HG03469 (cell line): ENCODE results near the gene CDH2.

ENCODE experiments used
- ATAC-seq: cut with Tn5 transposase; IDR thresholded peaks from one replicate; pipeline ENCODE4 v1.9.1; 2021; ENCODE audit warnings: mild to moderate bottlenecking, moderate library complexity, moderate number of reproducible peaks; ENCODE audit not compliant: unreplicated experiment

Gene CDH2

GRCh38 chr18:28003451-28003850 lies 173.5 kb downstream of the CDH2 start:
- no peak for ATAC-seq

GRCh38 chr18:28002841-28003240 lies 174.1 kb downstream of the CDH2 start:
- no peak for ATAC-seq

GRCh38 chr18:27996801-27997272 lies 180.1 kb downstream of the CDH2 start:
- ATAC-seq, result no peak

GRCh38 chr18:27995770-27996502 lies 181.0 kb downstream of the CDH2 start:
- no peak for ATAC-seq

GRCh38 chr18:27994571-27994970 lies 182.4 kb downstream of the CDH2 start:
- no peak for ATAC-seq

GRCh38 chr18:27991391-27991790 lies 185.5 kb downstream of the CDH2 start:
- no peak for ATAC-seq

- ATAC-seq, result no peak
Observed at GRCh38 chr18:27985832-27986231, 191.1 kb downstream of the CDH2 start.

GRCh38 chr18:27983780-27984179 lies 193.2 kb downstream of the CDH2 start:
- no peak for ATAC-seq

GRCh38 chr18:27976806-27977408 lies 200.0 kb downstream of the CDH2 start:
- no peak for ATAC-seq

- no peak for ATAC-seq
Observed at GRCh38 chr18:27970321-27970720, 206.6 kb downstream of the CDH2 start.

GRCh38 chr18:27969206-27969605 lies 207.7 kb downstream of the CDH2 start:
- no peak for ATAC-seq

- no peak for ATAC-seq
Observed at GRCh38 chr18:27967913-27968824, 208.8 kb downstream of the CDH2 start.

- ATAC-seq, result no peak
Observed at GRCh38 chr18:27966881-27967280, 210.0 kb downstream of the CDH2 start.

- ATAC-seq, result no peak
Observed at GRCh38 chr18:27964811-27965210, 212.1 kb downstream of the CDH2 start.

GRCh38 chr18:27959101-27959500 lies 217.8 kb downstream of the CDH2 start:
- ATAC-seq, result no peak

- ATAC-seq, result no peak
Observed at GRCh38 chr18:27956001-27956640, 220.8 kb downstream of the CDH2 start.

- no peak for ATAC-seq
Observed at GRCh38 chr18:27954226-27954625, 222.7 kb downstream of the CDH2 start.

- no peak for ATAC-seq
Observed at GRCh38 chr18:27952741-27953140, 224.2 kb downstream of the CDH2 start.

- no peak for ATAC-seq
Observed at GRCh38 chr18:27950648-27951228, 226.2 kb downstream of the CDH2 start.

- no peak for ATAC-seq
Observed at GRCh38 chr18:27948986-27949385, 227.9 kb downstream of the CDH2 start.

GRCh38 chr18:27942706-27943105 lies 234.2 kb downstream of the CDH2 start:
- no peak for ATAC-seq
